Measurements from ENCODE around the gene GYPC. TPM values are rescaled to one million over a fixed set of nuclear protein-coding genes. Genes with fewer than 3 reads are reported as not detected.

Gene GYPC
- total RNA-seq, 1 experiment from 2014 or later = 13.6 TPM

DNA sequence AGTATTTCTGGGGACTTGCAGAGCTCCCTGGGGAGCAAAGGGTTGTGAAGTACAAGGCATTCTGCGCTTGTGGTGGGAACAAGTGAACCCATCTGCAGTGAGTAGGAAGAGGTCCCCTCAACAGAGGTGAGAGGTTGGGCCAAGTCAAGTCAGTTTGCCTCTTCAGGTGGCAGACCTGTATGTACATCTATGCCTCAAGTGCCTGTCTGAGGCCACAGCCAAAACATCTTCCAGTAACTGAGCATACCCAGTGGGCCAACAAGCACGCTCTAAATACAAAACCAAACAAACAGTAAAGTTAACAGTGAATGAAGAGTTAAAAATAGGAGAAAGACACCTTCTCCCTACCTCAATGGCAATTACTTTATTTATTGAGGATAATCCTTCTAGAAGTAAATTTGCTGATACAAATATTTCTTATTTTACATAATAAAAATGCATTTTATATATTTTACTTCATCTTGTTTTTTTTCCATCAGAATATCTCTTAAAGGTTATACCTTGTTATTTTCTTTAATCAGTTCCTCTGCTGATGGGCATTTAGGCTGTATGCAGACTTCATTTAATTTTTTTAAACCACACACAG lies 2.5 kb downstream of the GYPC start:
- peaks cover 19% of the 10 kb centered on the region for H3K23me2 ChIP-seq (ENCODE audit: insufficient read length, low read depth, low read length, poor library complexity, severe bottlenecking)
- no peak overlapping the region for H4K5ac ChIP-seq (ENCODE audit: insufficient read length, low read depth, low read length)
- H3K4me1 Mint-ChIP-seq = peaks cover 40 to 42% of the 10 kb centered on the region in 2 experiments
- no peak overlapping the region for H3K56ac ChIP-seq (ENCODE audit: insufficient read length, low read depth, low read length)
- 0 out of 2 replicates have a peak, but pooled peaks cover 2% of the 10 kb centered on the region for H3K79me2 ChIP-seq (ENCODE audit: insufficient read depth, low read length)
- H4K8ac ChIP-seq (replicated peaks; ENCODE audit: insufficient read length, low read depth, low read length) = no peak overlapping the region
- H2AFZ ChIP-seq (ENCODE audit: low read length) = no peak overlapping the region
- no peak overlapping the region for H2BK12ac ChIP-seq (ENCODE audit: insufficient read length, low read depth, low read length)
- no peak overlapping the region for H3K14ac ChIP-seq (ENCODE audit: insufficient read depth, low read length)
- no peak for TF ChIP-seq CTCF (conservative IDR thresholded peaks at IDR 0.05)
- no peak overlapping the region for H2BK15ac ChIP-seq (ENCODE audit: low read depth, low read length)
- H2BK120ac ChIP-seq (ENCODE audit: low read depth, low read length, poor library complexity, severe bottlenecking) = no peak overlapping the region
- H3K27ac ChIP-seq (ENCODE audit: insufficient read length, low read depth, low read length) = no peak overlapping the region
- H3K4me1 ChIP-seq (ENCODE audit: insufficient read depth, low read length) = peaks cover 8% of the 10 kb centered on the region
- 0 out of 5 replicates have a peak, but pooled peaks cover 0 to 3% of the 10 kb centered on the region in 2 experiments for H3K9me3 Mint-ChIP-seq
- no peaks in the 10 kb centered on the region for H3K27me3 ChIP-seq (ENCODE audit: insufficient read depth, low read length)
- no peak overlapping the region for H2AK5ac ChIP-seq (ENCODE audit: insufficient read length, low read length)
- no peak overlapping the region for H3K18ac ChIP-seq (ENCODE audit: insufficient read length, low read depth, low read length)
- peaks cover 20% of the 10 kb centered on the region for H3K27me3 Mint-ChIP-seq (ENCODE audit: low read depth)
- no peaks in the 10 kb centered on the region for H3K9me3 ChIP-seq (ENCODE audit: control insufficient read depth, low read depth, low read length)
- H2BK20ac ChIP-seq (ENCODE audit: low read depth, low read length, poor library complexity, severe bottlenecking) = no peak overlapping the region
- peak overlapping the region in 1 of 3 experiments; percentile 90; a peak in 2 of 7 replicates for H3K27ac Mint-ChIP-seq
- no peak overlapping the region for H3K23ac ChIP-seq (ENCODE audit: insufficient read length, low read depth, low read length)
- no peak overlapping the region for H3K4ac ChIP-seq (ENCODE audit: low read depth, low read length)
- H3K4me3 Mint-ChIP-seq = no peak overlapping the region
- H4K91ac ChIP-seq (ENCODE audit: insufficient read length, low read depth, low read length) = no peak overlapping the region
- no peak overlapping the region for H2BK5ac ChIP-seq (ENCODE audit: insufficient read length, low read length)
- no peak overlapping the region for H3T11ph ChIP-seq (ENCODE audit: low read length)
- H3K36me3 Mint-ChIP-seq (ENCODE audit: insufficient read depth in 1 of 3, low read depth in 3 of 3) = no peaks in the 10 kb centered on the region; a peak in 1 of 7 replicates
- H3K4me2 ChIP-seq (ENCODE audit: insufficient read depth, insufficient read length, low read length) = peak overlapping the region; percentile 62
- H3K79me1 ChIP-seq (ENCODE audit: insufficient read depth, low read depth, low read length, poor library complexity, severe bottlenecking) = no peaks in the 10 kb centered on the region
- DNase-seq = peak; percentile 28
- WGBS (ENCODE audit: extremely low coverage, insufficient read length, low lambda C conversion rate) = no CpG with 5 or more reads among the region's 2 CpGs
- no peaks in the 10 kb centered on the region for H4K20me1 ChIP-seq (ENCODE audit: control insufficient read depth, insufficient read depth, insufficient read length)
- no peak overlapping the region for H3K9ac ChIP-seq (ENCODE audit: extremely low read depth, insufficient read length, low read length)
